Transverse colon (tissue), 4 donors: ENCODE data around the gene CYP1A1.

ENCODE experiments used
- EP300 ChIP-seq: sonication (generic); formaldehyde crosslinking; IDR thresholded peaks from one replicate; pipeline ENCODE4 v1.6.1; 2017; ENCODE audit warnings: antibody characterized with exemption, low read depth
- POLR2A ChIP-seq: fragments of 450-650 bp; IDR thresholded peaks from one replicate; pipeline ENCODE4 v1.6.1; 2016; ENCODE audit warnings: antibody characterized with exemption, mild to moderate bottlenecking, moderate library complexity
- POLR2AphosphoS5 ChIP-seq, 3 donors: sonication (generic); formaldehyde crosslinking; IDR thresholded peaks; one replicate each; pipeline ENCODE4 v1.6.1; 2016; ENCODE audit warnings: antibody characterized with exemption in 3 of 3
- TF ChIP-seq, protein P1 (sequence below), 5 experiments: fragments of 200-600 bp in 3 of 5; fragments of 450-650 bp in 2 of 5; sonication (generic) in 3 of 5; IDR thresholded peaks; 1 replicate in 2 of 5; 2 replicates in 3 of 5; pipeline ENCODE4 v1.5.1; 2016 to 2017; ENCODE audit warnings: antibody characterized with exemption in 5 of 5, inconsistent platforms in 3 of 5, mild to moderate bottlenecking in 2 of 5, moderate library complexity in 1 of 5

DNA sequence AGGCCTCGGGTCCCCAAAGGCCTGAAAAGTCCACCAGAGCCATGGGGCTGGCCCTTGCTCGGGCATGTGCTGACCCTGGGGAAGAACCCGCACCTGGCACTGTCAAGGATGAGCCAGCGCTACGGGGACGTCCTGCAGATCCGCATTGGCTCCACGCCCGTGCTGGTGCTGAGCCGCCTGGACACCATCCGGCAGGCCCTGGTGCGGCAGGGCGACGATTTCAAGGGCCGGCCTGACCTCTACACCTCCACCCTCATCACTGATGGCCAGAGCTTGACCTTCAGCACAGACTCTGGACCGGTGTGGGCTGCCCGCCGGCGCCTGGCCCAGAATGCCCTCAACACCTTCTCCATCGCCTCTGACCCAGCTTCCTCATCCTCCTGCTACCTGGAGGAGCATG lies 24.5 kb upstream of the CYP1A1 start:
- TF ChIP-seq, protein P1, sequence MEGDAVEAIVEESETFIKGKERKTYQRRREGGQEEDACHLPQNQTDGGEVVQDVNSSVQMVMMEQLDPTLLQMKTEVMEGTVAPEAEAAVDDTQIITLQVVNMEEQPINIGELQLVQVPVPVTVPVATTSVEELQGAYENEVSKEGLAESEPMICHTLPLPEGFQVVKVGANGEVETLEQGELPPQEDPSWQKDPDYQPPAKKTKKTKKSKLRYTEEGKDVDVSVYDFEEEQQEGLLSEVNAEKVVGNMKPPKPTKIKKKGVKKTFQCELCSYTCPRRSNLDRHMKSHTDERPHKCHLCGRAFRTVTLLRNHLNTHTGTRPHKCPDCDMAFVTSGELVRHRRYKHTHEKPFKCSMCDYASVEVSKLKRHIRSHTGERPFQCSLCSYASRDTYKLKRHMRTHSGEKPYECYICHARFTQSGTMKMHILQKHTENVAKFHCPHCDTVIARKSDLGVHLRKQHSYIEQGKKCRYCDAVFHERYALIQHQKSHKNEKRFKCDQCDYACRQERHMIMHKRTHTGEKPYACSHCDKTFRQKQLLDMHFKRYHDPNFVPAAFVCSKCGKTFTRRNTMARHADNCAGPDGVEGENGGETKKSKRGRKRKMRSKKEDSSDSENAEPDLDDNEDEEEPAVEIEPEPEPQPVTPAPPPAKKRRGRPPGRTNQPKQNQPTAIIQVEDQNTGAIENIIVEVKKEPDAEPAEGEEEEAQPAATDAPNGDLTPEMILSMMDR (IDR thresholded peaks at IDR 0.05), result no peak
- TF ChIP-seq POLR2AphosphoS5 (IDR thresholded peaks at IDR 0.05) (no peak), POLR2A (no peak), EP300 (no peak)
